Naive thymus-derived CD4-positive, alpha-beta T cell (primary cell): ENCODE results near the gene ASB13. TPM values are rescaled to one million over a fixed set of nuclear protein-coding genes. Genes with fewer than 3 reads are reported as not detected.

Experiments
- ATAC-seq: fragments of 150-1000 bp; cut with Tn5 transposase; 2 replicates; pipeline ENCODE4 v1.10.0; 2021; ENCODE audit warnings: mild to moderate bottlenecking, moderate library complexity
- CTCF ChIA-PET: fragments of 350-600 bp; sonication (Branson Sonifier 250); formaldehyde crosslinking; loops from one replicate; lab custom pipeline; 2021; ENCODE audit warnings: antibody characterized with exemption; lab: Charles Lee
- POLR2A ChIA-PET: fragments of 350-600 bp; sonication (Branson Sonifier 250); formaldehyde crosslinking; loops from one replicate; lab custom pipeline; 2021; ENCODE audit warnings: antibody characterized with exemption, inconsistent platforms; lab: Charles Lee
- DNase-seq, 9 donors: peaks; one replicate each; pipeline versions ENCODE4 v3.0.0 to v3.0.0-alpha.2; 2020 to 2022; ENCODE audit warnings: mixed read lengths in 1 of 9
- H3K27ac ChIP-seq: one replicate; pipeline ENCODE4 v1.7.0; 2013; ENCODE audit warnings: mild to moderate bottlenecking, low read depth, low read length, moderate library complexity
- H3K27me3 ChIP-seq, 2 donors: one replicate each; pipeline ENCODE4 v1.7.0; 2013; ENCODE audit warnings: low read length in 2 of 2, mild to moderate bottlenecking in 2 of 2, moderate library complexity in 2 of 2; ENCODE audit not compliant: control insufficient read depth in 2 of 2, insufficient read depth in 2 of 2
- H3K36me3 ChIP-seq, 3 experiments: 1 replicate in 2 of 3; 2 replicates in 1 of 3; pipeline ENCODE4 v1.7.0; 2013; ENCODE audit warnings: low read length in 3 of 3, mild to moderate bottlenecking in 3 of 3, moderate library complexity in 1 of 3; ENCODE audit not compliant: insufficient read depth in 3 of 3, control insufficient read depth in 2 of 3
- H3K4me1 ChIP-seq, 2 donors: one replicate each; pipeline ENCODE4 v1.7.0; 2013; ENCODE audit warnings: low read length in 2 of 2, mild to moderate bottlenecking in 2 of 2, moderate library complexity in 1 of 2; ENCODE audit not compliant: control insufficient read depth in 2 of 2, insufficient read depth in 2 of 2
- H3K4me3 ChIP-seq: 2 replicates; pipeline ENCODE4 v1.7.0; 2013; ENCODE audit warnings: mild to moderate bottlenecking, low read length
- H3K9me3 ChIP-seq, 3 experiments: 1 replicate in 2 of 3; 2 replicates in 1 of 3; pipeline ENCODE4 v1.7.0; 2013; ENCODE audit warnings: low read length in 3 of 3; ENCODE audit not compliant: control insufficient read depth in 2 of 3
- H3K27ac Mint-ChIP-seq, 9 donors: one replicate each; pipeline ENCODE4 v1.8.0; 2020 to 2022; ENCODE audit warnings: mixed read lengths in 9 of 9, mild to moderate bottlenecking in 8 of 9, moderate library complexity in 5 of 9, inconsistent platforms in 2 of 9
- H3K27me3 Mint-ChIP-seq, 5 donors: one replicate each; pipeline ENCODE4 v1.8.0; 2021 to 2022; ENCODE audit warnings: mixed read lengths in 5 of 5, mild to moderate bottlenecking in 1 of 5
- H3K36me3 Mint-ChIP-seq, 5 donors: one replicate each; pipeline ENCODE4 v1.8.0; 2020 to 2022; ENCODE audit warnings: mixed read lengths in 5 of 5, mild to moderate bottlenecking in 3 of 5, inconsistent platforms in 1 of 5
- H3K4me1 Mint-ChIP-seq, 7 donors: one replicate each; pipeline ENCODE4 v1.8.0; 2020 to 2022; ENCODE audit warnings: mixed read lengths in 7 of 7, mild to moderate bottlenecking in 3 of 7, inconsistent platforms in 1 of 7
- H3K4me3 Mint-ChIP-seq, 10 donors: one replicate each; pipeline ENCODE4 v1.8.0; 2020 to 2022; ENCODE audit warnings: mild to moderate bottlenecking in 10 of 10, mixed read lengths in 10 of 10, moderate library complexity in 6 of 10, inconsistent platforms in 2 of 10
- H3K9me3 Mint-ChIP-seq, 11 donors: one replicate each; pipeline ENCODE4 v1.8.0; 2020 to 2022; ENCODE audit warnings: mixed read lengths in 11 of 11, mild to moderate bottlenecking in 4 of 11, inconsistent platforms in 1 of 11, moderate library complexity in 1 of 11
- intact Hi-C, 2 donors: fragments of 100-400 bp; cut with micrococcal nuclease; formaldehyde crosslinking; loops; one replicate each; pipeline ENCODE4 v1.15.1; 2023
- polyA plus RNA-seq, 2 donors: library from polyadenylated mRNA; unstranded; fragments of 300-500 nt; fragmentation: Illumina TruSeq; gene quantifications; one replicate each; pipeline ENCODE4 v1.2.3, GENCODE V29; 2021
- total RNA-seq, 6 experiments: library from RNA in 5 of 6; stranded (reverse) in 5 of 6; gene quantifications; 1 replicate in 5 of 6; 2 replicates in 1 of 6; pipeline ENCODE4 v1.2.3 and lab custom pipeline; 2021 to 2026

Gene ASB13
- total and polyA plus RNA-seq, 7 experiments from 2014 or later: 8.0 to 23.4 (median 15.7) TPM

GRCh38 chr10:5685764-5686240, 19.4 kb upstream of the ASB13 start:
- DNase-seq (peak in 1 of 9 donors; percentile 13), ATAC-seq (no peak)
- H3K9me3 Mint-ChIP-seq: peaks cover 0 to 3% (median 0%) of the 10 kb centered on the region in 11 donors
- ChIA-PET POLR2A (no interaction called here), CTCF (no interaction called here)
- Histone ChIP-seq H3K27ac (peak overlapping the region; percentile 96), H3K4me1 (peaks cover 15 to 27% of the 10 kb centered on the region in 2 donors), H3K4me3 (peak overlapping the region; percentile 76), H3K36me3 (peaks cover 0 to 8% (median 0%) of the 10 kb centered on the region in 3 experiments), H3K9me3 (no peaks in the 10 kb centered on the region), H3K27me3 (no peaks in the 10 kb centered on the region)
- intact Hi-C loops: loop anchor here (1.0 to 10.0 kb wide), 13 partner anchors 25 to 861 kb away; partner anchors contain the start of genes AKR1E2 (in 1 of the 2), ANKRD16 (in 1 of the 2), IL15RA (in 1 of the 2) and RBM17 (in 1 of the 2)
- peaks cover 0 to 3% (median 0%) of the 10 kb centered on the region in 5 donors for H3K27me3 Mint-ChIP-seq
- peaks cover 32 to 64% (median 50%) of the 10 kb centered on the region in 7 donors for H3K4me1 Mint-ChIP-seq
- H3K36me3 Mint-ChIP-seq: peaks cover 0 to 3% (median 0%) of the 10 kb centered on the region in 5 donors
- peak overlapping the region; percentile 90 to 99 (median 98) for H3K27ac Mint-ChIP-seq
- peak overlapping the region; percentile 93 to 100 (median 98) for H3K4me3 Mint-ChIP-seq

- intact Hi-C loops: loop anchor here (1.0 to 10.0 kb wide), 19 partner anchors 7 to 860 kb away; partner anchors contain the start of genes ANKRD16 (in 2 of the 2), ASB13 (in 2 of the 2), GDI2 (in 2 of the 2) and IL15RA (in 2 of the 2)
- peak overlapping the region; percentile 76 for H3K4me3 ChIP-seq
- H3K27me3 ChIP-seq: no peaks in the 10 kb centered on the region
- CTCF ChIA-PET: no interaction called here
- DNase-seq (peak; percentile 40 to 78 (median 72)), ATAC-seq (peak; percentile 70)
- H3K27ac ChIP-seq: peak overlapping the region; percentile 96
- Mint-ChIP-seq H3K27me3 (peaks cover 0 to 7% (median 0%) of the 10 kb centered on the region in 5 donors), H3K27ac (peak overlapping the region; percentile 90 to 99 (median 98)), H3K9me3 (peaks cover 0 to 3% (median 0%) of the 10 kb centered on the region in 11 donors), H3K4me1 (peaks cover 32 to 58% (median 45%) of the 10 kb centered on the region in 7 donors), H3K4me3 (peak overlapping the region; percentile 93 to 100 (median 98)), H3K36me3 (peaks cover 0 to 3% (median 0%) of the 10 kb centered on the region in 5 donors)
- peaks cover 0 to 8% (median 0%) of the 10 kb centered on the region in 3 experiments for H3K36me3 ChIP-seq
- H3K9me3 ChIP-seq: no peaks in the 10 kb centered on the region
- POLR2A ChIA-PET: interaction anchor here (1.0 to 1.9 kb wide), 10 partner anchors 14 to 243 kb away, joined by 3 to 7 read pairs (median 4); partner anchors contain the start of genes ANKRD16, ASB13 and FBH1
- H3K4me1 ChIP-seq: peaks cover 15 to 25% of the 10 kb centered on the region in 2 donors
These were observed 18.8 kb upstream of the ASB13 start for GRCh38 chr10:5684971-5685763.

- ChIA-PET POLR2A (interaction anchor here (0.7 to 1.9 kb wide), 12 partner anchors 12 to 747 kb away, joined by 3 to 7 read pairs (median 4); partner anchors contain the start of genes ANKRD16, ASB13 and FBH1), CTCF (interaction anchor here (0.6 to 1.9 kb wide), 4 partner anchors 44 to 239 kb away, joined by 3 read pairs; no protein-coding TSS in a partner anchor)
- Histone ChIP-seq H3K4me1 (peaks cover 15 to 24% of the 10 kb centered on the region in 2 donors), H3K27me3 (no peaks in the 10 kb centered on the region), H3K4me3 (peak within 1 kb of the TSS; percentile 76), H3K27ac (peak within 1 kb of the TSS; percentile 96), H3K9me3 (no peaks in the 10 kb centered on the region), H3K36me3 (peaks cover 0 to 8% (median 0%) of the 10 kb centered on the region in 3 experiments)
- H3K27me3 Mint-ChIP-seq: peaks cover 0 to 12% (median under 1%) of the 10 kb centered on the region in 5 donors
- DNase-seq (peak; percentile 91 to 96 (median 93)), ATAC-seq (peak; percentile 92)
- H3K4me1 Mint-ChIP-seq: peaks cover 31 to 55% (median 44%) of the 10 kb centered on the region in 7 donors
- H3K27ac Mint-ChIP-seq: peak within 1 kb of the TSS; percentile 90 to 99 (median 98)
- H3K9me3 Mint-ChIP-seq: peaks cover 0 to 3% (median 0%) of the 10 kb centered on the region in 11 donors
- intact Hi-C loops: loop anchor here (1.0 to 10.0 kb wide), 16 partner anchors 8 to 860 kb away; partner anchors contain the start of genes ANKRD16 (in 2 of the 2), ASB13 (in 2 of the 2), GDI2 (in 2 of the 2) and AKR1E2 (in 1 of the 2)
- peak within 1 kb of the TSS; percentile 93 to 100 (median 98) for H3K4me3 Mint-ChIP-seq
- peaks cover 0 to 3% (median 0%) of the 10 kb centered on the region in 5 donors for H3K36me3 Mint-ChIP-seq
These were observed 18.0 kb upstream of the ASB13 start, which contains the start of gene TASOR2 for GRCh38 chr10:5684318-5684970. TSS of gene TASOR2 (plus strand) at chr10:5684838. CDS start at chr10:5720643, 35,805 bp downstream.

- peaks cover 6 to 20% (median 11%) of the 10 kb centered on the region in 5 donors for H3K27me3 Mint-ChIP-seq
- no peaks in the 10 kb centered on the region for H3K36me3 Mint-ChIP-seq
- ATAC-seq (no peak), DNase-seq (no peak)
- peaks cover 0 to 3% (median 0%) of the 10 kb centered on the region in 11 donors for H3K9me3 Mint-ChIP-seq
- H3K36me3 ChIP-seq: peaks cover 0 to 8% (median 0%) of the 10 kb centered on the region in 3 experiments
- peak overlapping the region in 1 of 10 donors; percentile 14 for H3K4me3 Mint-ChIP-seq
- ChIA-PET POLR2A (interaction anchor here (0.6 to 1.9 kb wide), 5 partner anchors 10 to 29 kb away, joined by 4 to 8 read pairs (median 5); no protein-coding TSS in a partner anchor), CTCF (interaction anchor here (1.9 kb wide), 1 partner anchor 237 kb away, joined by 3 read pairs; no protein-coding TSS in a partner anchor)
- H3K27me3 ChIP-seq: no peaks in the 10 kb centered on the region
- peaks cover 20 to 46% (median 33%) of the 10 kb centered on the region in 7 donors for H3K4me1 Mint-ChIP-seq
- H3K27ac Mint-ChIP-seq: peak overlapping the region in 2 of 9 donors; percentile 41 to 56
- peaks cover 15 to 24% of the 10 kb centered on the region in 2 donors for H3K4me1 ChIP-seq
- no peak overlapping the region for H3K27ac ChIP-seq
- no peaks in the 10 kb centered on the region for H3K9me3 ChIP-seq
- no peak overlapping the region for H3K4me3 ChIP-seq
- intact Hi-C loops: loop anchor here (5.0 to 10.0 kb wide), 4 partner anchors 56 to 858 kb away; partner anchors contain the start of gene AKR1E2 (in 1 of the 2)
These were observed 16.7 kb upstream of the ASB13 start for GRCh38 chr10:5683065-5683464.

GRCh38 chr10:5681930-5682329, 15.5 kb upstream of the ASB13 start:
- H3K4me3 Mint-ChIP-seq: no peak overlapping the region
- no peak overlapping the region for H3K27ac Mint-ChIP-seq
- ChIA-PET POLR2A (interaction anchor here (0.6 kb wide), 2 partner anchors 12 to 1324 kb away, joined by 3 read pairs; no protein-coding TSS in a partner anchor), CTCF (no interaction called here)
- H3K9me3 Mint-ChIP-seq: peaks cover 0 to 3% (median 0%) of the 10 kb centered on the region in 11 donors
- peaks cover 15 to 36% (median 23%) of the 10 kb centered on the region in 7 donors for H3K4me1 Mint-ChIP-seq
- DNase-seq: no peak
- ATAC-seq: no peak
- Histone ChIP-seq H3K27me3 (no peaks in the 10 kb centered on the region), H3K9me3 (no peaks in the 10 kb centered on the region), H3K36me3 (peaks cover 0 to 8% (median 0%) of the 10 kb centered on the region in 3 experiments), H3K4me3 (no peak overlapping the region), H3K27ac (no peak overlapping the region), H3K4me1 (peaks cover 12 to 15% of the 10 kb centered on the region in 2 donors)
- H3K27me3 Mint-ChIP-seq: peaks cover 15 to 27% (median 19%) of the 10 kb centered on the region in 5 donors
- intact Hi-C loops: loop anchor here (5.0 to 10.0 kb wide), 4 partner anchors 55 to 857 kb away; partner anchors contain the start of gene AKR1E2 (in 1 of the 2)
- H3K36me3 Mint-ChIP-seq: no peaks in the 10 kb centered on the region
